ENCODE data around the gene TTLL8. TPM values are rescaled to one million over a fixed set of nuclear protein-coding genes. Genes with fewer than 3 reads are reported as not detected.

Gene TTLL8
- total RNA-seq, 1 experiment from 2014 or later, result not detected

DNA sequence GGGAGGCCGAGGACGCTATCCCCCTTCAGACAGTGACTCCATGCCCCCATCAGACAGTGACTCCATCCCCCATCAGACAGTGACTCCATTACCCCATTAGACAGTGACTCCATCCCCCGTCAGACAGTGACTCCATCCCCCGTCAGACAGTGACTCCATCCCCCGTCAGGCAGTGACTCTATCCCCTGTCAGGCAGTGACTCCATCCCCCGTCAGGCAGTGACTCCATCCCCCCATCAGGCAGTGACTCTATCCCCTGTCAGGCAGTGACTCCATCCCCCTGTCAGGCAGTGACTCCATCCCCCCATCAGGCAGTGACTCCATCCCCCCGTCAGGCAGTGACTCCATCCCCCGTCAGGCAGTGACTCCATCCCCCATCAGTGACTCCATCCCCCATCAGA lies 9.1 kb upstream of the TTLL8 start:
- CTCF ChIA-PET, result no interaction called here
- ATAC-seq, result no peak
- Mint-ChIP-seq H3K4me3 (no peak overlapping the region), H3K36me3 (no peaks in the 10 kb centered on the region), H3K9me3 (no peaks in the 10 kb centered on the region), H3K4me1 (no peaks in the 10 kb centered on the region), H3K27me3 (ENCODE audit: low read depth) (no peaks in the 10 kb centered on the region), H3K27ac (no peak overlapping the region)
- TF ChIP-seq RELA (CRISPR knock-in tag; IDR thresholded peaks at IDR 0.05; ENCODE audit: borderline replicate concordance), result no peak
- TF ChIP-seq TCF7 (CRISPR knock-in tag; IDR thresholded peaks at IDR 0.05; ENCODE audit: low read depth), result no peak
- TF ChIP-seq JAZF1 (CRISPR knock-in tag; IDR thresholded peaks at IDR 0.05), result no peak
- TF ChIP-seq FOXP1 (CRISPR knock-in tag; IDR thresholded peaks at IDR 0.05; ENCODE audit: borderline replicate concordance), result no peak
- no peak for TF ChIP-seq ZBTB43 (CRISPR knock-in tag; IDR thresholded peaks at IDR 0.05)
- TF ChIP-seq, protein P1, sequence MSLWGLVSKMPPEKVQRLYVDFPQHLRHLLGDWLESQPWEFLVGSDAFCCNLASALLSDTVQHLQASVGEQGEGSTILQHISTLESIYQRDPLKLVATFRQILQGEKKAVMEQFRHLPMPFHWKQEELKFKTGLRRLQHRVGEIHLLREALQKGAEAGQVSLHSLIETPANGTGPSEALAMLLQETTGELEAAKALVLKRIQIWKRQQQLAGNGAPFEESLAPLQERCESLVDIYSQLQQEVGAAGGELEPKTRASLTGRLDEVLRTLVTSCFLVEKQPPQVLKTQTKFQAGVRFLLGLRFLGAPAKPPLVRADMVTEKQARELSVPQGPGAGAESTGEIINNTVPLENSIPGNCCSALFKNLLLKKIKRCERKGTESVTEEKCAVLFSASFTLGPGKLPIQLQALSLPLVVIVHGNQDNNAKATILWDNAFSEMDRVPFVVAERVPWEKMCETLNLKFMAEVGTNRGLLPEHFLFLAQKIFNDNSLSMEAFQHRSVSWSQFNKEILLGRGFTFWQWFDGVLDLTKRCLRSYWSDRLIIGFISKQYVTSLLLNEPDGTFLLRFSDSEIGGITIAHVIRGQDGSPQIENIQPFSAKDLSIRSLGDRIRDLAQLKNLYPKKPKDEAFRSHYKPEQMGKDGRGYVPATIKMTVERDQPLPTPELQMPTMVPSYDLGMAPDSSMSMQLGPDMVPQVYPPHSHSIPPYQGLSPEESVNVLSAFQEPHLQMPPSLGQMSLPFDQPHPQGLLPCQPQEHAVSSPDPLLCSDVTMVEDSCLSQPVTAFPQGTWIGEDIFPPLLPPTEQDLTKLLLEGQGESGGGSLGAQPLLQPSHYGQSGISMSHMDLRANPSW (CRISPR knock-in tag; conservative IDR thresholded peaks at IDR 0.05; ENCODE audit: low read depth), result no peak
- no peak for TF ChIP-seq MYBL2 (CRISPR knock-in tag; IDR thresholded peaks at IDR 0.05)
- no peak for TF ChIP-seq ZNF512 (CRISPR knock-in tag; IDR thresholded peaks at IDR 0.05; ENCODE audit: borderline replicate concordance)
- no peak for TF ChIP-seq ZNF263 (CRISPR knock-in tag; IDR thresholded peaks at IDR 0.05; ENCODE audit: low read depth)
- no peak for TF ChIP-seq TP53 (CRISPR knock-in tag; IDR thresholded peaks at IDR 0.05)
- TF ChIP-seq NFATC4 (CRISPR knock-in tag; IDR thresholded peaks at IDR 0.05), result no peak
- DNase-seq (ENCODE audit: low spot score), result no peak
- POLR2A ChIA-PET, result no interaction called here

DNA sequence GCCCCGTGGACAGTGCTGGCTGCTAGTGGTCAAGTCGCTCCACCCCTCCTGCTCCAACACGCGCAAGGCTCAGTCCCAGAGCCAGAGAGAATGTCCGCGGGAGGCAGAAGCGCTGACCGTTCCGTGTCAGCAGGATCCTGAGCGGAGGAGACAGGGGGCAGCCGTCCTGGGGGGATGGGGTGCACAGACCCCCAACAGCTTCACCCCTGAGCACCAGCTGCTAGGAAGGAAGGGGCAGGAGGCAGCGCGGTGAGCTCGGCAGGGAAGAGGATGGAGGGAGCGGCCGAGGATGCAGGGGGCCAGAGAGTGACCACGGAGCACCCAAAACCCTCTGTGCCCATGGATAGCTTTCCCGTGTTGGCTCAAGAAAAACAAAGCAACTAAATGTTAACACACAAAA lies 6.4 kb upstream of the TTLL8 start:
- ATAC-seq (no peak), DNase-seq (ENCODE audit: low spot score) (no peak)
- Mint-ChIP-seq H3K27me3 (ENCODE audit: low read depth) (peaks cover 4% of the 10 kb centered on the region), H3K4me3 (no peak overlapping the region), H3K27ac (no peak overlapping the region), H3K36me3 (no peaks in the 10 kb centered on the region), H3K4me1 (peaks cover 8% of the 10 kb centered on the region), H3K9me3 (no peaks in the 10 kb centered on the region)
- POLR2A ChIA-PET, result no interaction called here
- CTCF ChIA-PET, result interaction anchor here (1.0 kb wide), 1 partner anchor 85 kb away, joined by 3 read pairs; no protein-coding TSS in a partner anchor
- no peak for TF ChIP-seq ZNF416 (CRISPR knock-in tag; IDR thresholded peaks at IDR 0.05)
- TF ChIP-seq, protein P2, sequence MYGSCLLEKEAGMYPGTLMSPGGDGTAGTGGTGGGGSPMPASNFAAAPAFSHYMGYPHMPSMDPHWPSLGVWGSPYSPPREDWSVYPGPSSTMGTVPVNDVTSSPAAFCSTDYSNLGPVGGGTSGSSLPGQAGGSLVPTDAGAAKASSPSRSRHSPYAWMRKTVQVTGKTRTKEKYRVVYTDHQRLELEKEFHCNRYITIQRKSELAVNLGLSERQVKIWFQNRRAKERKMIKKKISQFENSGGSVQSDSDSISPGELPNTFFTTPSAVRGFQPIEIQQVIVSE (CRISPR knock-in tag; IDR thresholded peaks at IDR 0.05; ENCODE audit: borderline replicate concordance), result no peak

GRCh38 chr22:50063589-50064393 lies 5.7 kb upstream of the TTLL8 start:
- DNase-seq (ENCODE audit: low spot score) (no peak), ATAC-seq (no peak)
- TF ChIP-seq, protein P1 (CRISPR knock-in tag; conservative IDR thresholded peaks at IDR 0.05; ENCODE audit: low read depth), result no peak
- no peak for TF ChIP-seq ZNF671 (CRISPR knock-in tag; IDR thresholded peaks at IDR 0.05)
- no peak for TF ChIP-seq SMAD4 (CRISPR knock-in tag; IDR thresholded peaks at IDR 0.05)
- TF ChIP-seq, protein P3, sequence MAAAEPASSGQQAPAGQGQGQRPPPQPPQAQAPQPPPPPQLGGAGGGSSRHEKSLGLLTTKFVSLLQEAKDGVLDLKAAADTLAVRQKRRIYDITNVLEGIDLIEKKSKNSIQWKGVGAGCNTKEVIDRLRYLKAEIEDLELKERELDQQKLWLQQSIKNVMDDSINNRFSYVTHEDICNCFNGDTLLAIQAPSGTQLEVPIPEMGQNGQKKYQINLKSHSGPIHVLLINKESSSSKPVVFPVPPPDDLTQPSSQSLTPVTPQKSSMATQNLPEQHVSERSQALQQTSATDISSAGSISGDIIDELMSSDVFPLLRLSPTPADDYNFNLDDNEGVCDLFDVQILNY (CRISPR knock-in tag; IDR thresholded peaks at IDR 0.05), result no peak
- TF ChIP-seq PRRX2 (CRISPR knock-in tag; IDR thresholded peaks at IDR 0.05), result no peak
- TF ChIP-seq USF2 (CRISPR knock-in tag; IDR thresholded peaks at IDR 0.05), result no peak
- Mint-ChIP-seq H3K27me3 (ENCODE audit: low read depth) (peaks cover 11% of the 10 kb centered on the region), H3K4me3 (no peak overlapping the region), H3K27ac (no peak overlapping the region), H3K9me3 (no peaks in the 10 kb centered on the region), H3K36me3 (no peaks in the 10 kb centered on the region), H3K4me1 (peaks cover 12% of the 10 kb centered on the region)
- POLR2A ChIA-PET, result no interaction called here
- CTCF ChIA-PET, result interaction anchor here (1.0 kb wide), 1 partner anchor 85 kb away, joined by 3 read pairs; no protein-coding TSS in a partner anchor

Data from WTC11 (cell line).